ENCODE data around the gene WDR91.

WDR91 gene

DNA sequence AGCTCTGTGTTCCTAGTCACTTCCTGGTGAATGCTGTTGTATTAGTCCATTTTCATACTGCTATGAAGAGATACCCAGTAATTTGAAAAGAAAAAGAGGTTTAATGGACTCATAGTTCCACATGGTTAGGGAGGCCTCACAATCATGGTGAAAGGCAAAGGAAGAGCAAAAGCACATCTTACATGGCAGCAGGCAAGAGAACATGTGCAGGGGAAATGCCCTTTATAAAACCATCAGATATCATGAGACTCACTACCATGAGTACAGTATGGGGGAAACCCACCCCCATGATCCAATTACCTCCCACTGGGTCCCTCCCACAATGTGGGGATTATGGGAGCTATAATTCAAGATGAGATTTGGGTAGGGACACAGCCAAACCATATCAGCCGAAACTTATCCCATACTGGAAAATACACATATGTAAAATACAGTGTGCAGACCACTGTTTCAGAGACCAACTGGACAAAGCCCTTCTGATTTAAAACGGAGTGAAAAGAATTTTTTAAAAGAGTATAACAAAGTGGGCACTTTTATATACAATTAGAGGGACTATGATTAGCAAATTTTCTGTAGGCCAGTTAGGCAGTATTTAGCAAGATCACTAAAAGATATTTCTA, 48.8 kb downstream of the WDR91 start:
- DNase-seq (ENCODE audit: low read depth in 2 of 2, low spot score in 1 of 2) = no peak

DNA sequence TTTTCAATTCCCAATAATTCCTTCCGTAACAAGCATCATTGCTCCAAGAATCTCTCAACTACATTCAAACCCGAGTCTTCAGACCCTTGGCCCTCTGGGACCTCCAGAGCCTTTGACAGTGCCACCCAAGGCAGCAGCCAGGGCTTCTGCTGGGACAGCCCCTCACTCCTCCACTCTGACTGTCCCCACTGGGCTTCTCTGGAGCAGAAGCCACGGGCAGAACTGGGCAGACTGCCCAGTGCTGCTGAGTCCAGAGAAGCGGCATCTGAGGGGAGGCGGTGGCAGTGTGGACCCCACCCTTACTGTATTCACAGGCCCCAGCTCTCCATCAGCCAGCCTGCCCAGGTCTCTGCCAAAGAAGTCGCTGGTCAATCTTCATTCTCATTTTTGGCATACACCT, 49.7 kb downstream of the WDR91 start:
- DNase-seq (ENCODE audit: low read depth in 2 of 2, low spot score in 1 of 2) = no peak

DNA sequence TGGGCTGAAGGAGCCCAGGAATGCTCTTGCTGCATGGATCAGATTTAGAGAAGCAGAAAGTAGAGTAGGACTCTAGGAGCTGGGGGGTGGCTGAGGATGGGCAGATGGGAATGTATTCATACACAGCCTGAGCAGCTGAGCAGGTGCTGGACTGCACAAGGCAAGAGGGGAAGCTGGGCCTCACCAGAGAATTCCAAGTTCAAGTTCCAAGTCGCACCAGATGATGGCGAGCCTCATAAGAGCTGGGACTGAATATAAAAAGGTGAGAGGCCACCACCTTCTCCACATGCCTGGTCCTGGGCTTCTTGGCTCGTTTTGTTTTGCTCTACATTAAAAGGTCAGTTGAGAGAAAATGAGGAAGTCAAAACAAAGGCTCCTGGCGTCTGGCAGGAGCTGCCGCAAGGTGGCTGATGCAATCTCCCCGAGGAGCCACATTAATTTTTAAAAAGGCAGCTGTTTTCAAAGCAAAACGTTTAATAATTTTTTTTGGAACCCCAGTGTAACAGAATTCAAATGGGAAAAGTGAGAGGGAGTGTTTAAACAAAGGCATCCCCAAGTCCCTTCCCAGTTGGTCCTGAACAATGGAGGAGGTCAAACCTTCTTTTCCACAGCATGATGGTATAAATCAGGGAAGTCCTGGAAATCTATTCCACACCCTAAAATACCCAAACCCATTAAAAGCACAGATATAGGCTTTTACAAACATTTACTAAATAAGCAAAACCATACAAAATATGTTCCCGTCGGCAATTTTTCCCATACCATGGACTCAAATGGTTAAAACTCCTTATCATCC, 50.3 kb downstream of the WDR91 start:
- no peak for DNase-seq (ENCODE audit: low read depth in 2 of 2, low spot score in 1 of 2)

DNA sequence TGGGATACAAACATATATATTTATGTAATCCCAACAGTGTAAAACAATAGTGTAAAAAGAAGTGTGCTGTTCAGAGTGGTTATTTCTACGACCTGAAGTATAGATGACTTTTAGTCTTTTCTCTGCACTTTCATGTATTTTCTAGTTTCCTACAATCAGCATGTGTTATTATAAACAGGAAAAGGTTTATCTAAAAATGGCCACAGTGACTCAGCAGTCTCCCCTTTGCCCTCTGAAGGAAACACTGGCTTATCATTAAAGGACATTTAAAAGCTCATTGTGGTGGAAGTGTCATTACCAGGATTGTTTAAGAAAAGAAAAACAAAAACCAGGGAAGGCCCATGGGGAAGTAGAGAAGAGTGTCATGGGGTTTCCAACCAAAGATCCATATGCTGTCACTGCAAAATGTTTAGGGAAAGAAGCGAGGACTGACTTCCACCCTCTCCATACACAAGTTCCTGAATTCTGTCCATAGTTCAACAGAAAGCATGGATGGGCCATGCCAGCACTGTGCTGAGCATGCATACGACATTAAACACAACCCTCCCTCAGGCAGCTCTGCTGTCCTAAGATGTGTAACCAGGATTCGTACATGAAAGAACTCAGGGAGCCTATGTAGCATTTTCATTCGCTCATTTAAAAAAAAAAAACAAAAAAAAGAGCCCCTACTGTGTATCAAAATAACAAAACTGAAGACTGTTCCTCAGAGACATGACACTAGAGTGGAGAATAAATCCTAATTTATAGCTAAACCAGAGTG, 51.0 kb downstream of the WDR91 start:
- no peak for DNase-seq (ENCODE audit: low read depth in 2 of 2, low spot score in 1 of 2)

DNA sequence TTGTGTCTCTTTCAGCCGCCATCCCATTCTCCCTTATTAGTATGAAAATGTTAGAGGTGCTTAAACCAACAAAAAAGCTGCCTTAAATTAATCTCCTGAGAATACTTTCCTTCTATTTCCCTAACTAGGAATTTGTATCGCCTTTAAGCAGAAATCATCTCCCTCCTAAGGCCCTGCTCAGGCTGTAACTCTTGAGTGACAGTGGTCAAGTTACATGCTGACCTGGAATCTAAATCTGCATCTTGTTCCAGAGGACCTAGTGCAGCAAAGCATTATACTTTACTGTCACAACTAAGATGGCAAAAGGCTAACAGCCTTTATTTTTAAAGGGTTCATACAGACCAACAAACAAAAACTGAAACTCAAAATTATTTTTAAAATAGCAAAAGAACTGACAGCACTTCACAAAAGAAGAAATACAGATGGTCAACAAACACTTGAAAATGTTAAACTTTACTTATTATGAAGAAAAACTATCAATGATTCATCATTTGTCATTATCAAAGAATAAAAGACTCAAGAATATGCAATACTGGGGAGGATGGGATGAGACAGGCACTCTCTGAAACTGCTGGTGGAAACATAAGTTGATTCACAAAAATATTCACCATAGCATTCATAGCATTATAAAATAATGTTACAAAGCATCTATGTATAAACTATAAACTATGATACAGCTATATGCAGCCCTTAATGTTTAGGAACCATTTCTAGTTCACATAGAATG, 51.8 kb downstream of the WDR91 start:
- DNase-seq (ENCODE audit: low read depth in 2 of 2, low spot score in 1 of 2) = no peak

DNA sequence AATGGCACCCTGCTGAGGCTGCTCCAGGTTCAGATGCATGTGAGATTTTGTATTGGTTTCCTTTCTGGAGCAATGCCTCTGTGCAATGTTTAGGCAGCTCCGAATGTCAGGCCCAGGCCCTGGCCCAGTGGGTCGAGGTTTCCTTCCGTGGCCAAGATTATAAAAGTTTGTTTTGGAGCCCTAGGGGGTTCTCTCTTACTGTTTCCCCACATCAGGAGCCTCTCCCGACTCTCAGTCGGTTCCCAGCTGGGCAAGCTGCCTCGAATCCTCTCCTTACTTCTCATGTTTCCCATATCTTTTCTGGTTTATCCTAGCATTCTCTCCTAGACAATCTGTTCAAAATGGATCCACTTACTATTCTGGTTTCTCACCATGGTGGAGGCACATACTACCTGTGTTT, 52.5 kb downstream of the WDR91 start:
- DNase-seq (ENCODE audit: low read depth in 2 of 2, low spot score in 1 of 2) = no peak

DNA sequence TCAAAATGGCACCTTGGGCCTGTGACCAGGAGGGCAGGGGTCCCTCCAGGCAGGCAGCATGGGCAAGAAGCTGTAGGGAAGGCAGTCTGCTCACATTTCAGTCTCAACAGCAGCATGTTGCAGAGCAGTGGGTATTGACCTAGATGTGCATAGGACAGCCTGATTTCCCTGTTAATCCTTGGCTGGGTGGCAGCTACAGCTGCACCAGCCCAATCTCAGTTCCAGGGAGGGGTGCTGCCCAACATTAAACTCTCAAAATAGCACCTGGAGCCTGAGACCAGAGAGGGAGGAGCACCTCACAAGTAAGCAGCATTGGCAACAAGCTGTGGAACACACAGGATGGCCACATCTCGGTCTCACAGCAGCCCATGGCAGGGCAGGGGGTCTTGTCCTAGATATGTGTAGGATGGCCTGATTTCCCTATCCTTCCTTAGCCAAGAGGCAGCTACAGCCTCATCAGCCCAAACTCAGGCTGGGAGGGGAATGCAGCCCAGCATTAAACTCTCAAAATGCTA, 53.1 kb downstream of the WDR91 start:
- no peak for DNase-seq (ENCODE audit: low read depth in 2 of 2, low spot score in 1 of 2)

DNA sequence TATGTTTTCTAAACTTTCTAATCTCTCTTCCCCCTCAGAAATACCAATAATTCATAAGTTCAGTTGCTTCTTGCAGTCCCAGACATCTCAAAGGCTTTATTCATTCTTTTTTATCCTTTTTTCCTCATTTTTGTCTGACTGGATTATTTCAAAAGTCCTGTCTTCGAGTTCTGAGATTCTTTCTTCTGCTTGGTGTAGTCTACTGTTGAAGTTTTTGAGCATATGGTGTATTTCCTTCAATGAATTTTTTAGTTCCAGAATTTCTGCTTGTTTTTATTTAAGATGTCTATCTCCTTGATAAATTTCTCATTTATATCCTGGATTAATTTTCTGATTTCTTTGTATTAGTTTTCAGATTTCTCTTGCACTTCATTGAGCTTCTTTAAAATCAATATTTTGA, 55.0 kb downstream of the WDR91 start:
- no peak for DNase-seq (ENCODE audit: low read depth in 2 of 2, low spot score in 1 of 2)

DNA sequence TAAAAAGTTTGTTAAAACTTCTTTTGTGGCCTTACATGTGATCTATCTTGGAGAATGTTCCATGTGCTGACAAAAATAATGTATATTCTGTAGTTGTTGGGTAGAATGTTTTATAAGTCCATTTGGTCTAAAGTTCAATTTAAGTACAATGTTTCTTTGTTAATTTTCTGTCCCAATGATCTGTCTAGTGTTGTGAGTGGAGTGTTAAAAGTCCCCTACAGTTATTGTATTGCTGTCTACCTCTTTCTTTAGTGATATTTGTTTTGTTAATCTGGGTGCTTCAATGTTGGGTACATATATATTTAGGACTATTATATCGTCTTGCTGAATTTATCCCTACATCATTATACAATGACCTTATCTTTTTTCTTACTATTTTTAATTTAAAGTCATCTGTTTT, 56.6 kb downstream of the WDR91 start:
- no peak for DNase-seq (ENCODE audit: low read depth in 2 of 2, low spot score in 1 of 2)

DNA sequence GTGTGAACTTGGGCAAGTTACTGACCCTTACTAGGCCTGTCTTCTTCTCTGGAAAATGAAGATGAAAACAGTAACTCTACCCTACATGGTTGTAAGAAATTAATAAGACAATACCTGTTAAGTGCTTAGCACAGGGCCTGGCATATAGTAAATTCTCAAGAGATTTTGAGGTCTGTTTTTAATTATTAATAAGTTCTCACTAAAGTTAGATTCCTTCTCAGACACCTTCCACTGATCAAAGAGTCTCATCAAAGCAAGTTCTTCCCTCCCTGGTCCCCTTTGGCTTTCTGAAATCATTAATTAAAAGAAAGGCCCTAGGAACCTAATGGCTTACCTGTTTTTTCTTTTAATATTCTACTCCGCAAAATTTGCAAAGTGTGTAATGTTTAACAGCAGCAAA, 58.9 kb downstream of the WDR91 start:
- no peak for DNase-seq (ENCODE audit: low read depth in 2 of 2, low spot score in 1 of 2)

DNA sequence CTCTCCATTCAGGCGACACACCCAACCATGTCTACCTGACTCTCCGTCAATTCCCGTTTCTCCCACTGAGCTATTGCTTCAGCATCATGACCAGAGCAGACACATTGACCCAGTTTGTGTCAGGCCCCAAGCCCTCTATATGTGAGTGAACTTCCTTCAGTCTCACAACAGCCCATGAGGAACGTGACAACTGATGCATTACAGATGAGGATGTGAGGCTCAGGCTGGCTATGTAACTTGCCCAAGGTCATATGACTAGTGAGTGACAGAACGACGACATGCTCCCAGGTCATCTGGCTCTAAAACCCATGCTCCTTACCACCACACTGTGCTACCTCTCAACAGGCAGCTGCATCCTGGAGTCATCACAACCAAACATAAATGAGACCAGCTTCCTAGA, 59.8 kb downstream of the WDR91 start:
- DNase-seq (ENCODE audit: low read depth in 2 of 2, low spot score in 1 of 2) = no peak

DNA sequence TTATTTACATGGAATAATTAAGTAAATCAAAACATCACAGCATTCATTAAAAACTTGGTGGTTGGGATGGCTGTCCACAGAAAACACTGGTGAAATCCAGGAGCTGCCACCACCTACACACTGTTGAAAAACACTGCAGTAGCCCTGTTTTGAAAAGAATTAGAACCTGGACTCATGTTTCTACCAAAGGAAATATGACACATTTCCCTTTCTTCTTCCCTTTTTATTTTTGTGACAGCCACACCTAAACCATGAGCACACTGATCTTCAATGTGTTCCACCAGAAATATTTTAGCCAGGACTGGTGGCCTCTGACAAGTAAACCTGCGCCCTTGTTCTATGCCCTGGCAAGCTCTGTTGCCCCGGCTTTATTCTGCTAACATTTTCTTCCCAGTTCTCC, 60.2 kb downstream of the WDR91 start:
- no peak for DNase-seq (ENCODE audit: low read depth in 2 of 2, low spot score in 1 of 2)

DNA sequence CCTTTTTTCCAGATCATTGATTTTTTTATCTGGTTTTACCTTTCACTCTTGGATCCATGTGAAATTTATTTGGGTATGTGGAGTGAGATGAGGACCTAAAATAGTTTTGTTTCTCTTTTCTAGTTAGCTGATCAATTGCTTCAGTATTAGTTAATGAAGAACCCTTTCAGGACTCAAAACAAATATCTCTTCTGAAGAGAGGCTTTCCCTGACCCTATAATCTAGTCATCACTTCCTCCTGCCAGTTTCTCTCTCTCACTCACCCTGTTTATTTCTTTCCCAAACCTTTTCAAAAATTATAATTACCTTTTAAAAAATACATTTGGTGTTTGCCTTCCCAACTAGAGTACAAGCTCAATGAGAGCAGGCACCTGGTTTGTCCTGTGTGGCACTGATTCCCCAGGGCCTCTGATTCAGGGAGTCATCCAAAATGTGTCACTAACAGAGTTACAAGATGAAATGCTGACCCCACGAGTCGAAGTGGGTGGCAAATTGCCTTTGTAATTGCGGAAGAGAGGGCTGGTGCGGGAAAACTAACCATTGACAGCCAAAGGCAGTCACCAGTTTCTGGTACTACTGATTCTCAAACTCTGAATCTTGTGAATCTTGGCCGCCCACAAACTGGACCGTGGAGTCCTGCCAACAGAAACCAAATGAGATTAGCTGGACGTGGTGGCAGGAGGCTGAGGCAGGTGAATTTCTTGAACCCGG, 61.1 kb downstream of the WDR91 start:
- no peak for DNase-seq (ENCODE audit: low read depth in 2 of 2, low spot score in 1 of 2)

DNA sequence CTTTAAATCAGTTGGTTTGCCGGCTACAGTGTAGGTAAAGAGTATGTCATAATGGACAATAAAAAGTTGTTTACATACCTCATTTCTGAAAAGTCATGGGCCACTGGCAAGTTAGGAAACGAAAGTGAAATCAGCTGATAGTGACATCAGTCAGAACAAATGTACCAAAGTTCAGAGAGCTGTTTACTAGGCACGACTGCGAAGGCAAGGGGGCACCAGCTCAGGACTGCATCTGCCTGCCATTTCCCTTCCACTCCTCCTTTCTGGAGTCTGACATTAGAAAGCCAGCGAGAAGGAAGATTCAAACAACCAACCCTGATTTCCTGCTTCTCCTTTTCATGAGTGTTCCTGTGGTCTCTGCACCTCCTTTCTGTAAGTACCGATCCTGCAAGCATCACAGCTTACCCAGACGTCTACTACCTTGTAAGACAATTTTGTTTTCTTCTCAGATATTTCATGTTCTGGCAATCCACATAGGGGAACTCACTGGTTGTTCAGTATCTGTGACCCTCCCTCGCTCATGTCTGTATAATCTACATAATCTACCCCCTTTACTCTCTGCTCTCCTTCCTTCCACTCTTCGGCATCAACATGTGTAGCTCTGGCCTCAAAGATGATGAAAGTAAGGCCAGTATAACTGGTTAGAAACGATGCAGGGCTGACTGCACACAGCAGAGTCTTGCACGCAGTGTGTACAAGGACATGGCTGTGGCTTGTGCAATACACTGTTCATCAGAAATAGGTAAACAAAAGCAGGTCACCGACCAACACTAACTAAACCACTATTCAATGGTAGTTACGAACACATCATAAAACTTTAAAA, 63.2 kb downstream of the WDR91 start, which contains the start of gene TMEM140:
TSS of gene TMEM140 (plus strand) at position 174 of the 823 bp plus-strand sequence. CDS start 16,370 bp downstream, outside the sequence.
- DNase-seq (ENCODE audit: low read depth in 2 of 2, low spot score in 1 of 2) = no peak

DNA sequence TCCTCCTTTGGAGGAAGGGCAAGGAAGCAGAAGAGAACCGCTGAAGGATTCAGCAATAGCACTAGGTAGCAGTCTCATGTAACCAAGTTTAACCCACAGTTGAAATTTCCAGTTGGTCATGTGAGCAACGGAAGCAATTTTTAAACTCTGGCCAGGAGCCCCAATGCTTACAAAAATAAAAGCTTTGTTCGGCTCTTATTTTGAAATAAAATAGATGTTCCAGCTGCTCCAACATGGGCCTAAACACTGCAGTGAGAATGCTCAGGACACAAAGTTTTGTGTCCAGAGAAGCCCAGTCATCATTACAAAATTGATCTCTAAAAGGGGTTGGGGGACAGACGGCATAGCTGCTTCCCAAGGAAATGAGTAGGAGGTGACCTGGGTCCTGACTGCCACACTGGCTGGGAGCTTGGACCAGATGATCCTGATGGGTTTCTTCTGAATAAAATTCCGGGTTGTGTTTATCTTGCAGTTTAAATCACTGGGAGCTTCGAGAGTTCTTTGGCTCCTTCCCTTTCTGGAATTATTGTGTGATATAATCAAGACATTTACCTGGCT, 63.9 kb downstream of the WDR91 start:
- no peak for DNase-seq (ENCODE audit: low read depth in 2 of 2, low spot score in 1 of 2)

DNA sequence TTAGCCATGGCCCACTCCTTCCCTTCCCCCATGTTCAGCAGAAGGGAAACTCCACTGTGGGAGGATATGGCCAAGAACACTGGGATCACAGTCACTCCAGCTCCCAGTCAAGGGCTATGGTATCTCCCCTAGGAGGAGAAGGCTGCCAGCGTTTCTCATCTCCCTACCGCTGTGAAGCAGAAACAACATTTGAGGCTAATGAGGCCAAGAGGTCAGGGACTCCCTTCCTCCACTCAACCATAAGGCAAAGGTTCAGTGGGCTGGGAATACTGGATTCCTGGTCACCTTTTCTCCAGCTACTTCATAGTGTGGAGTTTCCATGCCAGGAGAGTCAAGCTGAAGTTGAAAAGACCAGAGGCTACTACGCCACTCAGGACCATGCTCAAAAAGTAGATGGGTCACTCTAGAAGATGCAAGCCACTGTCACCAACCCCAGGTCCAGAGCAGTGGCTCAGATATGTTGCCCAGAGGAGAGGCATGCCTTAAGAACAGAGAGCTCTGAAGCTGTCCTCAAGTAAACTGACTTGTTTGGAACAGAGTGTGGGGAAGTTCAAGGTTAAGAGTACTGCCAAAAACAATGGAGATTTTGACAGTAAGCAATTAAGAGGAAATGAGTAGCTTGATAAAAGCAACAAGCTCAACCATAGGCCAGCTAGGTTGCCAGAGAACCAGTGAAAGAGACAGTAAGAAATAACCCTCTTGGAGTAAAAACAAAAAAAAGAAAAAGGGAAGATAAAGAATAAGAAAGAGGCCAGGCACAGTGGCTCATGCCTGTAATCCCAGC, 67.2 kb downstream of the WDR91 start:
- DNase-seq (ENCODE audit: low read depth in 2 of 2, low spot score in 1 of 2) = no peak
